ENCODE results near the gene HES1.

HES1 gene

DNA sequence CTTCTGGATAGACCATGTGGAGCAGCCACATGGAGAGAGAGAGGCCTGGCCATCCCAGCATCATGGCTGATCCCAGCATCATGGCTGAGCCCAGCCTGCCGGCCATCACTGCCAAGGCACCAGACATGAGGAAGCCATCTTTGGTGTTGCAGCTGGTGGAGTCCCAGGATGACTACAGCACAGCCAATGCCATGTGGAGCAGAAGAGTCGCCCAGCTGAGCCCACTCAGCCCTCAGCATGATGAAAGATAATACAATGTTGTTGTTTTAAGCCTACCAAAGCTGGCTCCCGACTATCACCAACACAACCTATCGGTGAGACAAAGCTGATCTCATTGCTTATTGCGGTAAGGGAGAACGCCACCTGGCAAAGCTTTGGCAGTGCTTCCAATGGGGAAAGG is 18.4 kb downstream of the HES1 start:
- Histone ChIP-seq H3K9ac (ENCODE audit: low read depth in 1 of 2, low read length in 2 of 2) (no peak overlapping the region), H3K27ac (ENCODE audit: low read depth, low read length) (no peak overlapping the region), H3K9me3 (ENCODE audit: control insufficient read depth in 1 of 2, low read length in 2 of 2) (peaks cover 5 to 7% of the 10 kb centered on the region in 2 donors), H3K27me3 (ENCODE audit: control insufficient read depth in 1 of 2, insufficient read depth in 2 of 2, low read length in 2 of 2) (no peaks in the 10 kb centered on the region), H3K4me3 (ENCODE audit: low read depth in 1 of 2, low read length in 2 of 2) (no peak overlapping the region), H3K36me3 (ENCODE audit: control insufficient read depth in 1 of 2, insufficient read depth in 2 of 2, low read length in 2 of 2) (no peaks in the 10 kb centered on the region), H3K4me1 (ENCODE audit: control insufficient read depth in 1 of 2, insufficient read depth in 2 of 2, low read length in 2 of 2) (peaks cover 9% of the 10 kb centered on the region in 2 donors)

DNA sequence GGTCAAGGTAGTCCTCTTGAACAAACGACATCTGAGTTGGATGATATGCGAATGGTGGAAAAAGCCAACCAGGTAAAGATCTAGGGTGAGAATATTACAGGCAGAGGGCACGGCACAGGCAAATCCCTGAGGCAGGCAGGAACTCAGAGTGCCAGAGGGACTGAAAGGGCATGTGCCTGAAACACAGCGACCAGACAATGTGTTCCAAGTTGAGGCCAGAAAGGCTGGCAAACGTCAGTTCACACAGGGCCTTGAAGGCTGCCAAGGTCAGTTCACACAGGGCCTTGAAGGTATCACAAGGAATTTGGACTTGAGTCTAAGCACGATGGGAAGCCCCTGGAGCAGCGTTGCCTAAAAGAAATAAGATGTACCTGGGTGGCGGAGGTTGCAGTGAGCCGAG is 20.1 kb downstream of the HES1 start:
- peaks cover 18 to 22% of the 10 kb centered on the region in 2 donors for H3K4me1 ChIP-seq (ENCODE audit: control insufficient read depth in 1 of 2, insufficient read depth in 2 of 2, low read length in 2 of 2)
- H3K27ac ChIP-seq (ENCODE audit: low read depth, low read length): no peak overlapping the region
- peaks cover 5 to 7% of the 10 kb centered on the region in 2 donors for H3K9me3 ChIP-seq (ENCODE audit: control insufficient read depth in 1 of 2, low read length in 2 of 2)
- H3K36me3 ChIP-seq (ENCODE audit: control insufficient read depth in 1 of 2, insufficient read depth in 2 of 2, low read length in 2 of 2): no peaks in the 10 kb centered on the region
- H3K27me3 ChIP-seq (ENCODE audit: control insufficient read depth in 1 of 2, insufficient read depth in 2 of 2, low read length in 2 of 2): no peaks in the 10 kb centered on the region
- no peak overlapping the region for H3K9ac ChIP-seq (ENCODE audit: low read depth in 1 of 2, low read length in 2 of 2)
- H3K4me3 ChIP-seq (ENCODE audit: low read depth in 1 of 2, low read length in 2 of 2): no peak overlapping the region

DNA sequence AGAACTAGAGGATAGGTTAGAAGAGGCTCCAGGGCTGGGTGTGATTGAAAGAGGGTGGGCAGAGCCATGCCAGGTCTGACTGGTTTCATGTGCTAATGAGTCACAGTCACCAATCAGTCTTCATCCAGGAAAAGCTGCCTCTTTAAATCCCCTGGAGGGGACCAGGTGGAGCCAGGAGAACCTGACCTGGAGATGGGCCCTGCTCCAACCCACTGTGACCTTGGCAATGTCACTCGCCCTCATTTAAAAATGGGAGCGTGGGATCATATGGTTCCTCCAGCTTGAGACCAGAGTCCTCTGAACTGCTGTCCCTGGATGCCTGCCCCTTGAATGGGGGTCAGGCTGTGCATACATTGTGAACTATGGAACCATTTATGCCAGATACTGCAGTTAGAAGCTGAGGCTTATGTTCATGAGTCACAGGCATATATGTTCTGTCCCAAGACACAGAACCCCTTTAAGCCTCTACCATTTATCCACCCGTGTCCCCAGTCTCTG is 23.0 kb downstream of the HES1 start:
- Histone ChIP-seq H3K27ac (ENCODE audit: low read depth, low read length) (no peak overlapping the region), H3K9me3 (ENCODE audit: control insufficient read depth in 1 of 2, low read length in 2 of 2) (peaks cover 5 to 7% of the 10 kb centered on the region in 2 donors), H3K9ac (ENCODE audit: low read depth in 1 of 2, low read length in 2 of 2) (no peak overlapping the region), H3K4me3 (ENCODE audit: low read depth in 1 of 2, low read length in 2 of 2) (no peak overlapping the region), H3K36me3 (ENCODE audit: control insufficient read depth in 1 of 2, insufficient read depth in 2 of 2, low read length in 2 of 2) (no peaks in the 10 kb centered on the region), H3K4me1 (ENCODE audit: control insufficient read depth in 1 of 2, insufficient read depth in 2 of 2, low read length in 2 of 2) (peaks cover 26% of the 10 kb centered on the region in 2 donors), H3K27me3 (ENCODE audit: control insufficient read depth in 1 of 2, insufficient read depth in 2 of 2, low read length in 2 of 2) (no peaks in the 10 kb centered on the region)

GRCh38 chr3:194160158-194160557 is 24.2 kb downstream of the HES1 start:
- Histone ChIP-seq H3K4me1 (ENCODE audit: control insufficient read depth in 1 of 2, insufficient read depth in 2 of 2, low read length in 2 of 2) (peaks cover 26% of the 10 kb centered on the region in 2 donors), H3K4me3 (ENCODE audit: low read depth in 1 of 2, low read length in 2 of 2) (no peak overlapping the region), H3K9me3 (ENCODE audit: control insufficient read depth in 1 of 2, low read length in 2 of 2) (no peaks in the 10 kb centered on the region), H3K27ac (ENCODE audit: low read depth, low read length) (no peak overlapping the region), H3K36me3 (ENCODE audit: control insufficient read depth in 1 of 2, insufficient read depth in 2 of 2, low read length in 2 of 2) (no peaks in the 10 kb centered on the region), H3K27me3 (ENCODE audit: control insufficient read depth in 1 of 2, insufficient read depth in 2 of 2, low read length in 2 of 2) (no peaks in the 10 kb centered on the region), H3K9ac (ENCODE audit: low read depth in 1 of 2, low read length in 2 of 2) (no peak overlapping the region)

DNA sequence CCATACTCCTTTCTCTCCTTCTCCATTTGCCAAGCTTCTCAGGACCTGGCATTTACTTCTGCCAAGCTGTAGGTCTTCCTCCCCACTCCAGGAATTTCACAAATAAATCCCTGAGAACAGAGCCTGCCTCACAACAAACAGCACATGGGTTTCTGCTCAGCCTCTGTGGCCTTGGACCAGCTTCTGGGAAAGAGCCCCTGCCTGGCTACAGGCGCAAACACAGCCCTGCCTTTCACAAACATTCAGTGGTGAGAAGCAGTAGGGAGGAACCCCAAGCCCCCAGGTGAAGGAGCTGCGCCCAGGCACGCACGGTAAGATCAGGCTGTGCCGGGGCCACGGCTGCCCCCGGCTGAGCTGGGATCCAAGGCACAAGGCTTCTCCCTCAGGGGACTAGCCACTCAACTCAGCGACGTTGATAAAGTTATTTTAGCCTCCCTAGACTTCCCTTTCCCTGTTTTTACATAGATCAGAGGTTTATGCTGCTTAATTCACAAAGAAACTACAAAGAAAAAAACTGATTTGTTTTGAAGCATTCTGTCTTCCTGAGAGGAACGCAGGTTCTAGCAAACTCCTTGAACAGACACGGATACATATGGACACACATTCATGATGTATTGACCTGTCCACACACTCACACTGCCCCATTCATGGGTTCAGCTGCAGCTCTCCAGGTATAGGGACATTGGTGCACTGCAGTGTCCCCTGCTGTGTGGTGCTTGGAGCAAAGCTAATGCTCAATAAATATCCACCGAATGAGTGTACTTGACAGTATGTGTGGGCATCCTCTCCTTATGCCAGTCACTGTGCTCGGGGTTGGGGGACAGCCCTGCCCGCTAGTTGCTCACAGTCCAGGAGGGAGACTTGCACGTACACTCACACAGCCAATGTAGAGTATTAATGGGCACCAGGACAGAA is 25.4 kb downstream of the HES1 start:
- no peak overlapping the region for H3K4me3 ChIP-seq (ENCODE audit: low read depth in 1 of 2, low read length in 2 of 2)
- no peaks in the 10 kb centered on the region for H3K27me3 ChIP-seq (ENCODE audit: control insufficient read depth in 1 of 2, insufficient read depth in 2 of 2, low read length in 2 of 2)
- no peak overlapping the region for H3K27ac ChIP-seq (ENCODE audit: low read depth, low read length)
- H3K9me3 ChIP-seq (ENCODE audit: control insufficient read depth in 1 of 2, low read length in 2 of 2): no peaks in the 10 kb centered on the region
- H3K36me3 ChIP-seq (ENCODE audit: control insufficient read depth in 1 of 2, insufficient read depth in 2 of 2, low read length in 2 of 2): no peaks in the 10 kb centered on the region
- peaks cover 26% of the 10 kb centered on the region in 2 donors for H3K4me1 ChIP-seq (ENCODE audit: control insufficient read depth in 1 of 2, insufficient read depth in 2 of 2, low read length in 2 of 2)
- H3K9ac ChIP-seq (ENCODE audit: low read depth in 1 of 2, low read length in 2 of 2): peak overlapping the region in 1 of 2 donors; percentile 9

- H3K9ac ChIP-seq (ENCODE audit: low read depth in 1 of 2, low read length in 2 of 2): no peak overlapping the region
- peaks cover 26 to 31% of the 10 kb centered on the region in 2 donors for H3K4me1 ChIP-seq (ENCODE audit: control insufficient read depth in 1 of 2, insufficient read depth in 2 of 2, low read length in 2 of 2)
- no peaks in the 10 kb centered on the region for H3K9me3 ChIP-seq (ENCODE audit: control insufficient read depth in 1 of 2, low read length in 2 of 2)
- no peaks in the 10 kb centered on the region for H3K36me3 ChIP-seq (ENCODE audit: control insufficient read depth in 1 of 2, insufficient read depth in 2 of 2, low read length in 2 of 2)
- no peaks in the 10 kb centered on the region for H3K27me3 ChIP-seq (ENCODE audit: control insufficient read depth in 1 of 2, insufficient read depth in 2 of 2, low read length in 2 of 2)
- H3K27ac ChIP-seq (ENCODE audit: low read depth, low read length): no peak overlapping the region
- no peak overlapping the region for H3K4me3 ChIP-seq (ENCODE audit: low read depth in 1 of 2, low read length in 2 of 2)
Observed at GRCh38 chr3:194162070-194162678, 26.2 kb downstream of the HES1 start.

GRCh38 chr3:194162817-194163584 is 27.1 kb downstream of the HES1 start:
- Histone ChIP-seq H3K27ac (ENCODE audit: low read depth, low read length) (no peak overlapping the region), H3K27me3 (ENCODE audit: control insufficient read depth in 1 of 2, insufficient read depth in 2 of 2, low read length in 2 of 2) (no peaks in the 10 kb centered on the region)

GRCh38 chr3:194163697-194164096 is 27.7 kb downstream of the HES1 start:
- H3K27me3 ChIP-seq (ENCODE audit: control insufficient read depth in 1 of 2, insufficient read depth in 2 of 2, low read length in 2 of 2): no peaks in the 10 kb centered on the region

More at GRCh38 chr3:194162817-194163584, 27.1 kb downstream of the HES1 start:
- Histone ChIP-seq H3K4me3 (ENCODE audit: low read depth in 1 of 2, low read length in 2 of 2) (no peak overlapping the region), H3K36me3 (ENCODE audit: control insufficient read depth in 1 of 2, insufficient read depth in 2 of 2, low read length in 2 of 2) (no peaks in the 10 kb centered on the region), H3K9ac (ENCODE audit: low read depth in 1 of 2, low read length in 2 of 2) (no peak overlapping the region), H3K4me1 (ENCODE audit: control insufficient read depth in 1 of 2, insufficient read depth in 2 of 2, low read length in 2 of 2) (peaks cover 26 to 35% of the 10 kb centered on the region in 2 donors), H3K9me3 (ENCODE audit: control insufficient read depth in 1 of 2, low read length in 2 of 2) (no peaks in the 10 kb centered on the region)

GRCh38 chr3:194164861-194165260 is 28.9 kb downstream of the HES1 start:
- Histone ChIP-seq H3K4me3 (ENCODE audit: low read depth in 1 of 2, low read length in 2 of 2) (no peak overlapping the region), H3K27me3 (ENCODE audit: control insufficient read depth in 1 of 2, insufficient read depth in 2 of 2, low read length in 2 of 2) (no peaks in the 10 kb centered on the region), H3K27ac (ENCODE audit: low read depth, low read length) (no peak overlapping the region), H3K9me3 (ENCODE audit: control insufficient read depth in 1 of 2, low read length in 2 of 2) (no peaks in the 10 kb centered on the region), H3K36me3 (ENCODE audit: control insufficient read depth in 1 of 2, insufficient read depth in 2 of 2, low read length in 2 of 2) (no peaks in the 10 kb centered on the region), H3K4me1 (ENCODE audit: control insufficient read depth in 1 of 2, insufficient read depth in 2 of 2, low read length in 2 of 2) (peaks cover 21 to 25% of the 10 kb centered on the region in 2 donors), H3K9ac (ENCODE audit: low read depth in 1 of 2, low read length in 2 of 2) (no peak overlapping the region)

More at GRCh38 chr3:194163697-194164096, 27.7 kb downstream of the HES1 start:
- peaks cover 26 to 32% of the 10 kb centered on the region in 2 donors for H3K4me1 ChIP-seq (ENCODE audit: control insufficient read depth in 1 of 2, insufficient read depth in 2 of 2, low read length in 2 of 2)
- H3K9ac ChIP-seq (ENCODE audit: low read depth in 1 of 2, low read length in 2 of 2): no peak overlapping the region
- H3K4me3 ChIP-seq (ENCODE audit: low read depth in 1 of 2, low read length in 2 of 2): no peak overlapping the region
- no peaks in the 10 kb centered on the region for H3K36me3 ChIP-seq (ENCODE audit: control insufficient read depth in 1 of 2, insufficient read depth in 2 of 2, low read length in 2 of 2)
- H3K27ac ChIP-seq (ENCODE audit: low read depth, low read length): no peak overlapping the region
- no peaks in the 10 kb centered on the region for H3K9me3 ChIP-seq (ENCODE audit: control insufficient read depth in 1 of 2, low read length in 2 of 2)
